ENCODE measurements around the gene MFAP2. TPM values are rescaled to one million over a fixed set of nuclear protein-coding genes. Genes with fewer than 3 reads are reported as not detected.
"Not testable (repeated sequence)": the region's sequence is repeated elsewhere in the genome, so short reads cannot be mapped to it uniquely, and the experiment has no call there.

The MFAP2 gene
- total RNA-seq, 1 experiment from 2014 or later, result 55.9 TPM

GRCh38 chr1:16944038-16944437 lies 36.4 kb downstream of the MFAP2 start:
- in situ Hi-C loops (cut with HindIII; ENCODE audit: low sequenced_read_pairs), result no loop called here
- no peak for DNase-seq (ENCODE audit: low spot score)

GRCh38 chr1:16939386-16940180 lies 40.8 kb downstream of the MFAP2 start:
- DNase-seq (ENCODE audit: low spot score); in situ Hi-C loops (cut with HindIII; ENCODE audit: low sequenced_read_pairs): not testable (repeated sequence)

GRCh38 chr1:16938351-16939321 lies 41.8 kb downstream of the MFAP2 start:
- in situ Hi-C loops (cut with HindIII; ENCODE audit: low sequenced_read_pairs), result no loop called here
- no peak for DNase-seq (ENCODE audit: low spot score)

GRCh38 chr1:16936580-16936979 lies 43.8 kb downstream of the MFAP2 start:
- in situ Hi-C loops (cut with HindIII; ENCODE audit: low sequenced_read_pairs); DNase-seq (ENCODE audit: low spot score): not testable (repeated sequence)

GRCh38 chr1:16933945-16934344 lies 46.5 kb downstream of the MFAP2 start:
- DNase-seq (ENCODE audit: low spot score); in situ Hi-C loops (cut with HindIII; ENCODE audit: low sequenced_read_pairs): not testable (repeated sequence)

GRCh38 chr1:16931206-16931934 lies 49.0 kb downstream of the MFAP2 start:
- in situ Hi-C loops (cut with HindIII; ENCODE audit: low sequenced_read_pairs); DNase-seq (ENCODE audit: low spot score): not testable (repeated sequence)

- DNase-seq (ENCODE audit: low spot score); in situ Hi-C loops (cut with HindIII; ENCODE audit: low sequenced_read_pairs): not testable (repeated sequence)
Observed at GRCh38 chr1:16929146-16930041, 51.0 kb downstream of the MFAP2 start.

GRCh38 chr1:16927711-16928485 lies 52.5 kb downstream of the MFAP2 start:
- in situ Hi-C loops (cut with HindIII; ENCODE audit: low sequenced_read_pairs), result no loop called here

GRCh38 chr1:16927256-16927655 lies 53.2 kb downstream of the MFAP2 start:
- in situ Hi-C loops (cut with HindIII; ENCODE audit: low sequenced_read_pairs), result no loop called here
- DNase-seq (ENCODE audit: low spot score), result no peak

More at GRCh38 chr1:16927711-16928485, 52.5 kb downstream of the MFAP2 start:
- DNase-seq (ENCODE audit: low spot score), result no peak

GRCh38 chr1:16926491-16927073 lies 53.8 kb downstream of the MFAP2 start:
- in situ Hi-C loops (cut with HindIII; ENCODE audit: low sequenced_read_pairs), result no loop called here
- DNase-seq (ENCODE audit: low spot score), result no peak

GRCh38 chr1:16925635-16926490 lies 54.6 kb downstream of the MFAP2 start:
- in situ Hi-C loops (cut with HindIII; ENCODE audit: low sequenced_read_pairs), result no loop called here
- no peak for DNase-seq (ENCODE audit: low spot score)

GRCh38 chr1:16924919-16925477 lies 55.4 kb downstream of the MFAP2 start:
- no peak for DNase-seq (ENCODE audit: low spot score)
- in situ Hi-C loops (cut with HindIII; ENCODE audit: low sequenced_read_pairs), result no loop called here

Measured in G401 (cell line).